ENCODE measurements around the gene FAM200A.

DNA sequence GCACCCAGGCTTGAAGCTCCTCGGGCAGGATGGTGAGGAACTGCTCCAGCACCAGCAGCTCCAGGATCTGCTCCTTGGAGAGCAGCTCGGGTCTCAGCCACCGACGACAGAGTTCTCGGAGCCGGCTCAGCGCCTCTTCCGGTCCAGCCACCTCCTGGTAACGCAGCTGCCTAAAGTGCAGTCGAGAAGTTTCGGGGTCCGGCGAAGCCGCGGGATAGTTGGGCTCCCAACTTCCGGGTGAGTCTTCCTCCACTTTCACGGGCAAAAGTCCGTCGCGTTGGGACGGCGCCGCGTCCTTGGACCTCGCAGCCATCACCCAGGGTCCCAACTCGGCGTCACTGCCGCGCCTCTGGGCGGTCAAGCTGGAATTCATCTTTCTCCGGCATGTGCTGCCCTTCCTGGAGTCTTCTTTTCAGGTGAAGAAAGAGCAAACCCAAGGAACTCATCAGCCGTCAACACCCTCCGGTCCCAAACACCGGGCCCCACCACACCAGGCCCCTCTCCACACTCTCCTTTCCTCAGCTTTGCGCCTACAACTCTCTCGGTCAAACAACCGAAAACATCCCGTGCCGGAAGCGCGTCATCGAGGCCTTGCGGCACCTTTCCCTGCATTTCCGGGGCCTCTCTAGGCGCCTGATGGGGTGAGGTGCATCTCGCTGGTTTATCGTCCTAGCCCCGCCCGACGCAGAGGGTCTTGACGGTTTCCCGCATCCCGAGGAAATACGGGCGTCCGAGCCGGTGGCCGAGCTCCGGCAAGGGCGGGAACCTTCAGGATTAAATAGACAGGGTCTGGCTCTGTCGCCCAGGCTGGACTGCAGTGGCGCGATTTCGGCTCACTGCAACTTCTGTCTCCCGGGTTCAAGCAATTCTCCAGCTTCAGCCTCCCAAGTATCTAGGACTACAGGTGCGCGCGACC, 51.9 kb downstream of the FAM200A start, which contains the start of gene ZNF394:
- TF ChIP-seq CTCF (IDR thresholded peaks at IDR 0.05) (no peak), POLR2A (IDR thresholded peaks at IDR 0.05; ENCODE audit: low read depth) (peak; percentile 28), EP300 (IDR thresholded peaks at IDR 0.05) (no peak)
